ENCODE results near the gene HPDL. TPM values are rescaled to one million over a fixed set of nuclear protein-coding genes. Genes with fewer than 3 reads are reported as not detected.
A peak's percentile ranks its signal among the peaks of the same experiment; 100 is the strongest.

Gene HPDL
- total and polyA plus RNA-seq, 2 of the 4 experiments (the other 2 are of a cell fraction) = 0.54 to 1.1 TPM

DNA sequence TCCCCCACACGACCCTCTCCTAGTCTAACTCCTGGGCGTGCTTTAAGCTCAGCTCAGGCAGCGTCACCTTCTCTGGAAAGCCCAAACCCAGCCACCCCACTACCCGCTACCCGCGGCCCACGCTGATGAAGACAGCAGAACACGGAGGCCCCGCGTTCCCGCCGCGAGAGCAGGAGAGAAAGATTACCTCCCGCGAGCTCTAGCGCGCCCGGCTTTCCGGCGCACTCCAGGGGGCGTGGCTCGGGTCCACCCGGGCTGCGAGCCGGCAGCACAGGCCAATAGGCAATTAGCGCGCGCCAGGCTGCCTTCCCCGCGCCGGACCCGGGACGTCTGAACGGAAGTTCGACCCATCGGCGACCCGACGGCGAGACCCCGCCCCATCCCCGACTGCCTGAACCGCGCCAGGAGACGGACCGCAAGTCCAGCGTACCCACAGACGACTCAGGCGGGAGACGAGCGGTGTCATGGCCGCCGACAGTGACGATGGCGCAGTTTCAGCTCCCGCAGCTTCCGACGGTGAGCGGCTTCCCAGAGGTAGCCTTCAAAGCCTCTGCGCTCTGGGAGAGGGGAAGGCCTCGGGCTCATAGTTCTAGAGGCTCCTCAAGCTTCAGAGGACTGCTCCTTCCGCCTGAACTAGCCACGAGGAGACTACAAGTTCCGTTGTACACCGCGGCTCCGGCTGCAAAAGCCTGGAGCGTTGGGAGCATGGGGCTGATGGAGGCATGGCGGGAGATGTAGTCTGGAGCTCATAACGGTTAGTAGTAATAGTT lies 13.3 kb downstream of the HPDL start, which contains the start of the genes MUTYH and TOE1:
TSS of gene MUTYH (minus strand) at position 652 of the 770 bp plus-strand sequence. CDS start 5,935 bp downstream, outside the sequence.
TSS of gene TOE1 (plus strand) at position 382 of the 770 bp plus-strand sequence. CDS start at position 465, 83 bp downstream.
- Histone ChIP-seq H4K8ac (ENCODE audit: low read depth in 2 of 2, low read length in 2 of 2) (peak within 1 kb of the TSS; percentile 78 to 98), H3K23ac (ENCODE audit: low read depth, low read length) (peak within 1 kb of the TSS; percentile 91), H2AK5ac (ENCODE audit: low read depth, low read length) (peak within 1 kb of the TSS; percentile 84), H4K91ac (ENCODE audit: insufficient read depth, low read depth, low read length) (peak within 1 kb of the TSS; percentile 91), H3K9ac (ENCODE audit: low read depth, low read length) (peak within 1 kb of the TSS; percentile 90), H3K14ac (replicated peaks; ENCODE audit: low read depth, low read length) (peak within 1 kb of the TSS; percentile 94), H2AFZ (replicated peaks; ENCODE audit: low read length, poor library complexity) (peak within 1 kb of the TSS; percentile 100), H2BK20ac (ENCODE audit: low read depth, low read length) (no peak within 1 kb of the TSS), H4K5ac (ENCODE audit: low read depth, low read length) (peak within 1 kb of the TSS; percentile 83), H3K4me3 (ENCODE audit: insufficient read depth, low read depth, low read length) (peak within 1 kb of the TSS; percentile 79), H3K9me3 (ENCODE audit: control insufficient read depth, insufficient read depth, low read length) (no peaks in the 10 kb centered on the region), H4K20me1 (ENCODE audit: insufficient read depth, low read length) (no peaks in the 10 kb centered on the region; the same call in 1 of the 2 replicates), H2AK9ac (replicated peaks; ENCODE audit: low read depth, low read length, poor library complexity) (peak within 1 kb of the TSS; percentile 98), H2BK120ac (ENCODE audit: low read depth, low read length) (peak within 1 kb of the TSS; percentile 62; the same call in 1 of the 2 replicates), H2BK15ac (ENCODE audit: low read depth, low read length) (peak within 1 kb of the TSS; percentile 75; the same call in 1 of the 3 replicates), H3K4ac (ENCODE audit: low read depth, low read length) (peak within 1 kb of the TSS; percentile 87), H3K4me2 (ENCODE audit: low read depth, low read length) (peak within 1 kb of the TSS; percentile 92), H3K18ac (ENCODE audit: low read depth, low read length) (peak within 1 kb of the TSS; percentile 62), H3K27ac (ENCODE audit: insufficient read depth, low read length) (peak within 1 kb of the TSS; percentile 94), H3K9me1 (ENCODE audit: insufficient read depth, low read length) (peaks cover 9% of the 10 kb centered on the region), H3K79me1 (ENCODE audit: low read depth in 1 of 2, low read length in 2 of 2) (peaks cover 21 to 49% of the 10 kb centered on the region in 2 experiments), H3K36me3 (ENCODE audit: control insufficient read depth, insufficient read depth, low read length) (peaks cover 30% of the 10 kb centered on the region), H3K56ac (ENCODE audit: extremely low read depth, insufficient read depth, low read length) (peak within 1 kb of the TSS; percentile 95), H3K4me1 (ENCODE audit: control insufficient read depth, insufficient read depth, low read length) (peaks cover 10% of the 10 kb centered on the region; the same call in 1 of the 2 replicates), H3K27me3 (ENCODE audit: control insufficient read depth, insufficient read depth, low read length) (no peaks in the 10 kb centered on the region), H2BK5ac (ENCODE audit: low read depth, low read length, poor library complexity, severe bottlenecking) (peak within 1 kb of the TSS; percentile 93)
- ChIA-PET POLR2A (ENCODE audit: unreplicated experiment) (interaction anchor here (1.2 kb wide), 1 partner anchor 153 kb away, joined by 3 read pairs; no protein-coding TSS in a partner anchor), CTCF (interaction anchor here (1.1 to 1.5 kb wide), 2 partner anchors 21 to 321 kb away, joined by 3 to 4 read pairs; no protein-coding TSS in a partner anchor)
- intact Hi-C loops (cut with micrococcal nuclease) = loop anchor here (5.0 kb wide), 1 partner anchor 328 kb away; the partner anchor contains the start of genes HECTD3 and UROD
- 1% methylated on average over 29 of the region's 70 CpGs; no CpG with 5 or more reads in 1 of the 2 experiments for WGBS, 2 experiments (ENCODE audit: extremely low coverage in 2 of 2, insufficient read length in 1 of 2)
- dilution Hi-C loops (cut with HindIII; ENCODE audit: low sequenced_read_pairs, unreplicated experiment) = no loop called here
- peak; percentile 95 for ATAC-seq (ENCODE audit: low read depth)
- TSS peak; percentile 49 for BruUV-seq (replicated peaks)
- in situ Hi-C loops (cut with MboI; ENCODE audit: low sequenced_read_pairs) = no loop called here
- peak; percentile 86 for DNase-seq
- no peak for TF ChIP-seq RAD21 (IDR thresholded peaks at IDR 0.05; ENCODE audit: low read length)
- no peak; the same call in 1 of the 2 replicates for TF ChIP-seq CHD1 (IDR thresholded peaks at IDR 0.05; ENCODE audit: low read depth, low read length)
- no peak for TF ChIP-seq NFE2L2 (IDR thresholded peaks at IDR 0.05; ENCODE audit: low read depth, low read length)
- no peak for TF ChIP-seq RFX5 (IDR thresholded peaks at IDR 0.05; ENCODE audit: low read depth, low read length)
- TF ChIP-seq, protein P1, sequence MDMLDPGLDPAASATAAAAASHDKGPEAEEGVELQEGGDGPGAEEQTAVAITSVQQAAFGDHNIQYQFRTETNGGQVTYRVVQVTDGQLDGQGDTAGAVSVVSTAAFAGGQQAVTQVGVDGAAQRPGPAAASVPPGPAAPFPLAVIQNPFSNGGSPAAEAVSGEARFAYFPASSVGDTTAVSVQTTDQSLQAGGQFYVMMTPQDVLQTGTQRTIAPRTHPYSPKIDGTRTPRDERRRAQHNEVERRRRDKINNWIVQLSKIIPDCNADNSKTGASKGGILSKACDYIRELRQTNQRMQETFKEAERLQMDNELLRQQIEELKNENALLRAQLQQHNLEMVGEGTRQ (IDR thresholded peaks at IDR 0.05; ENCODE audit: low read depth, low read length) = no peak
- TF ChIP-seq RCOR1 (IDR thresholded peaks at IDR 0.05; ENCODE audit: insufficient replicate concordance, low read length) = no peak
- peak; percentile 81 for TF ChIP-seq MXI1 (IDR thresholded peaks at IDR 0.05; ENCODE audit: borderline replicate concordance, low read depth, low read length)
- no peak for TF ChIP-seq MAFK (IDR thresholded peaks at IDR 0.05; ENCODE audit: low read depth, low read length)
- TF ChIP-seq BHLHE40 (IDR thresholded peaks at IDR 0.05; ENCODE audit: low read depth, low read length) = 0 out of 2 replicates have a peak, but pooled peaks have one; percentile 5
- TF ChIP-seq SMC3 (IDR thresholded peaks at IDR 0.05; ENCODE audit: low read depth, low read length) = no peak
- TF ChIP-seq POLR2A (IDR thresholded peaks at IDR 0.05; ENCODE audit: low read depth, low read length) = peak; percentile 81
- TF ChIP-seq, protein P2, sequence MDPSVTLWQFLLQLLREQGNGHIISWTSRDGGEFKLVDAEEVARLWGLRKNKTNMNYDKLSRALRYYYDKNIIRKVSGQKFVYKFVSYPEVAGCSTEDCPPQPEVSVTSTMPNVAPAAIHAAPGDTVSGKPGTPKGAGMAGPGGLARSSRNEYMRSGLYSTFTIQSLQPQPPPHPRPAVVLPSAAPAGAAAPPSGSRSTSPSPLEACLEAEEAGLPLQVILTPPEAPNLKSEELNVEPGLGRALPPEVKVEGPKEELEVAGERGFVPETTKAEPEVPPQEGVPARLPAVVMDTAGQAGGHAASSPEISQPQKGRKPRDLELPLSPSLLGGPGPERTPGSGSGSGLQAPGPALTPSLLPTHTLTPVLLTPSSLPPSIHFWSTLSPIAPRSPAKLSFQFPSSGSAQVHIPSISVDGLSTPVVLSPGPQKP (IDR thresholded peaks at IDR 0.05; ENCODE audit: borderline replicate concordance, low read depth, low read length) = no peak
- peak; percentile 1; the same call in 1 of the 2 replicates for TF ChIP-seq MAZ (IDR thresholded peaks at IDR 0.05; ENCODE audit: borderline replicate concordance, low read depth, low read length)
- no peak for TF ChIP-seq FOS (IDR thresholded peaks at IDR 0.05; ENCODE audit: low read depth, low read length)

Data from IMR-90 (cell line).